ENCODE results near the gene SYTL1.
"Not testable (repeated sequence)": the region's sequence is repeated elsewhere in the genome, so short reads cannot be mapped to it uniquely, and the experiment has no call there.

Gene SYTL1

GRCh38 chr1:27384797-27385196, 43.0 kb downstream of the SYTL1 start:
- DNase-seq = not testable (repeated sequence)

DNA sequence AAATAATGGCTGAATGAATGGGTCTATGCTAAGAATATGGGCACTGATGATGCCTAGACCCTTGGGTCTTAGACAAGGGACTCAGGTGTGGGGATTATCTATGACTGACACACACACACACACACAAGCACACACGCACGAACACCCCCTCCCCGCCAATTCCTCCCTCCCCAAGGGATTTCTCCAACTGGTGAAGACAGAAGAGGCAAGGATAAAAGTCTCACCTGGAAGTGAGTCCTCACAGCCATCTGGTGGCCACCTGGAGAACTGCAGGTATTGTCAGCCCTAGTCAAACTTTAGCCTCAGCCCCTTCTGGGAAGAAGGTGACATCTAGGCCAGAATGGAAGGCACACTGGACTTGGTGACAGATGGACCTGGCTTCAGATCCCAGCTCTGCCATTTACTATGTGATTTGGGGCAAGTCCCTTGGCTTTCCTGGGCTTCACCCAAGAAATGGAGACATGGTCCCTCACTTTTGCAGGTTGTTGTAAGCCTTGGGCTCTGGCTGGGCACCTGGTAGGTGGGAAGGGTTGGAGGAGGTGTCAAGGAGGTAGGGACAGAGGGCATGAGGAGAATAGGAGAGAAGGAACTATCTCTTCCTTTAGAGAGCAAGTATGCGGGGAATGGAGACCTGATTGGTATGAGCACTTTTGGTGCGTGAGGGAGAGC, 46.6 kb downstream of the SYTL1 start:
- DNase-seq = peak; percentile 16 to 24

DNA sequence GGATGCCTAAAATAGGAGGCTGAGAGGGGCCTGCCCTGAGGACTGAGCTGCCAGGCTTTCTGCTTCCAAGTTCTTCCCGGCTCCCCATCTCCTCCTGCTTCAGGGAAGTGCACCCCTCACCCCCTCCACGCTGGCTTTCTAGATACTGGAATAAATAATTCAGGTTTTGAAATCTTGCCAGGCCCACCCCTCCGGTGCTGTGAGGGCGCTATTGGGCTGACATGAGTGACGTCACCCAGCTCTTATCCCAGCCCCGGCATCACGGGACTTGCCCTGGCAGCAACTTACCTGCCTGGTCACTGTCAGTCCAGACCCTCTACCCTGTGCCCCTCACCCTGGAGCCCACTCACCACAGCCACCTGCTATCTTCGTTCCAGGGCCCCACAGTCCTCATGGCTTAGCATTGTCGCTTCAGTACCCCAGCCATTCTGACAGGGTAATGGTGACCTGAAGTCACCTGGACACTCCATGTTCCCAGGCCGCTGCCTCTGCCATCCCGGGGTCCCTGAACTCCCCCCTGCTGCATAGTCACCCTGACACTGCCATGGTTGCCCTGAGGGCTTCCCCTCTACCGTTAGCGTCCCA, 49.8 kb downstream of the SYTL1 start:
- DNase-seq = no peak

DNA sequence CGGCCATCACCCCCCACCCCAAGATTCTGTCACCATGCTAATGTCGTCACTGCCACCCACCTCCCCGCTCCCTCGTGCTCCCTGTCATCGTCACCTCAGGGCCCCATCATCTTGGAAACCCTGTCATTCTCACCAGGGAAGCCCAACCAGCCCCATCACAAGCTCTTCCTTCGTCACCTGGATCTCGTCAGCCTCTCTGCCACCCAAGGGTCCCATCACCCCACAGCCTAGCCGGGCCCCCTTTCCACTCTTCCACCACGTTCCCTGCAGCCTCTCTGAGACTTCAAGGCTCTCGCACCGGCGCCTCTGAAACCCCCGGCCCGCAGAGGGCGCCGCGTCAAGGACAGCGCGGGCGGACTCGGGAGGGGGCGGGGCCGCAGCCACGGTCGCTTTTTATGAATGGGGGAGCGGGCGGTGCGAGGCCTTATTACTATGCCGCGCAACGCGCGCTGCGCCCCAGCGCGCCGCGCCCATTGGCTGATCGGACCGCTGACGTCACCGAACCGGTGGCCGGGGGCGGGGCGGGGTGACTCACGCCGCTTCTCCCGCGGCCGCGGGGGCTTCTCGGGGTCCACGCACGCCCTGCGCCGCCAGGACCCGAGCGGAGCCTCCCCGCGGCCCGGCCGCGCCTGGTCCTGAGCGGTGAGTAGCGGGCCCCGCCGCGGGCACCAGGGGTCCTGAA, 50.4 kb downstream of the SYTL1 start, which contains the start of gene GPR3:
Gene GPR3, plus strand, starts transcription at position 527 of the 682 bp plus-strand sequence. CDS start 1,177 bp downstream, outside the sequence.
- peak; percentile 88 to 92 for DNase-seq

DNA sequence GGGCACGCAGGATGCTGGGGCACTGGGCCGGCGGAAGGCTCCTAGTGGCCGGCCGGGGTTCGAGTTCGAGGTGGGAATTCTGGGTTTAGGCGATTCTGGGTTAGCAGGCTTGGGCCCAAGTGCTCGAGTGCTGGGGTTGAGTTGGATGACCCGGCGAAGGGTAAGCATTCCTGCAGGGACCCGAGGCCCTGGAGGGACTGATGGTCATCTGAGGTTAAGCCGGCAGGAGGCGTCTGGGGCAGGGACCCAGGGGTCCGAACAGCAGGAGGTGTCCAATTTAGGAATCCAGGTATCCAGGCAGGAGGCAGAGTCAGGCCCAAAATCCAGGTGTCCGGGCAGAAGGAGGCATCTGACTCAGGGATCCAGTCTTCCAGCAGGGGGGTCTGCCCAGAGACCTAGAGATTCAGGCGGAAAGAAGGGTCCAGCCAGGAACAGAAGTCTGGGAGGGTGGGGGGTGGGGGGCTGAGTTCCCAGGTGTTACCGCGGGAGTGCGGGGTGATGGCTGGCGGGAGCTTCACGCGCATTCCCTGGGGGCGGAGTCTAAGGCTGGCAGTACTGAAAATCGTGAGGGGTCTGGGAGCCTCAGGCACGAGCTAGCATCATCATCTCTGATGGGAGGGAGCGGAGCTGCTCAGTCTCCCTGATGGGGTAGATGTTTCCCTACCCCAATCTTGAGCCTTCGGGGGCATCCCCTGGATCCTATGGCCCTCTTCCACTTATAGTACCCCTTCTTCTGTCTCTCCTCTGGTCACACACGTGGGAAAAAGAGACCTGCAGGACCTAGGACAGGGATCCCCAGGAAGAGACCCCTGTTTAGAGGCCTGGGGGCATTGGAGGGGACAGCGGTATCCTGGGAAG, 51.2 kb downstream of the SYTL1 start:
- DNase-seq = no peak

DNA sequence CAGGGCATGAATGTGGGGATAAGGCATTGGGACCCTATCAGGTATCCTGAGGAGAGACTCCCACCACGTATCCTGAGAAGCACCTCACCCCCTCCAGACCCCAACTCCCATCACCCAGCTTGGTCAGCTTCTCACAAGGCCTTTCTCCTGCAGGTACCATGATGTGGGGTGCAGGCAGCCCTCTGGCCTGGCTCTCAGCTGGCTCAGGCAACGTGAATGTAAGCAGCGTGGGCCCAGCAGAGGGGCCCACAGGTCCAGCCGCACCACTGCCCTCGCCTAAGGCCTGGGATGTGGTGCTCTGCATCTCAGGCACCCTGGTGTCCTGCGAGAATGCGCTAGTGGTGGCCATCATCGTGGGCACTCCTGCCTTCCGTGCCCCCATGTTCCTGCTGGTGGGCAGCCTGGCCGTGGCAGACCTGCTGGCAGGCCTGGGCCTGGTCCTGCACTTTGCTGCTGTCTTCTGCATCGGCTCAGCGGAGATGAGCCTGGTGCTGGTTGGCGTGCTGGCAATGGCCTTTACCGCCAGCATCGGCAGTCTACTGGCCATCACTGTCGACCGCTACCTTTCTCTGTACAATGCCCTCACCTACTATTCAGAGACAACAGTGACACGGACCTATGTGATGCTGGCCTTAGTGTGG, 51.9 kb downstream of the SYTL1 start:
- DNase-seq = no peak

DNA sequence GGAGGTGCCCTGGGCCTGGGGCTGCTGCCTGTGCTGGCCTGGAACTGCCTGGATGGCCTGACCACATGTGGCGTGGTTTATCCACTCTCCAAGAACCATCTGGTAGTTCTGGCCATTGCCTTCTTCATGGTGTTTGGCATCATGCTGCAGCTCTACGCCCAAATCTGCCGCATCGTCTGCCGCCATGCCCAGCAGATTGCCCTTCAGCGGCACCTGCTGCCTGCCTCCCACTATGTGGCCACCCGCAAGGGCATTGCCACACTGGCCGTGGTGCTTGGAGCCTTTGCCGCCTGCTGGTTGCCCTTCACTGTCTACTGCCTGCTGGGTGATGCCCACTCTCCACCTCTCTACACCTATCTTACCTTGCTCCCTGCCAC, 52.4 kb downstream of the SYTL1 start:
- DNase-seq = no peak

- DNase-seq = no peak
Measured at GRCh38 chr1:27394925-27395324, 53.1 kb downstream of the SYTL1 start.

DNA sequence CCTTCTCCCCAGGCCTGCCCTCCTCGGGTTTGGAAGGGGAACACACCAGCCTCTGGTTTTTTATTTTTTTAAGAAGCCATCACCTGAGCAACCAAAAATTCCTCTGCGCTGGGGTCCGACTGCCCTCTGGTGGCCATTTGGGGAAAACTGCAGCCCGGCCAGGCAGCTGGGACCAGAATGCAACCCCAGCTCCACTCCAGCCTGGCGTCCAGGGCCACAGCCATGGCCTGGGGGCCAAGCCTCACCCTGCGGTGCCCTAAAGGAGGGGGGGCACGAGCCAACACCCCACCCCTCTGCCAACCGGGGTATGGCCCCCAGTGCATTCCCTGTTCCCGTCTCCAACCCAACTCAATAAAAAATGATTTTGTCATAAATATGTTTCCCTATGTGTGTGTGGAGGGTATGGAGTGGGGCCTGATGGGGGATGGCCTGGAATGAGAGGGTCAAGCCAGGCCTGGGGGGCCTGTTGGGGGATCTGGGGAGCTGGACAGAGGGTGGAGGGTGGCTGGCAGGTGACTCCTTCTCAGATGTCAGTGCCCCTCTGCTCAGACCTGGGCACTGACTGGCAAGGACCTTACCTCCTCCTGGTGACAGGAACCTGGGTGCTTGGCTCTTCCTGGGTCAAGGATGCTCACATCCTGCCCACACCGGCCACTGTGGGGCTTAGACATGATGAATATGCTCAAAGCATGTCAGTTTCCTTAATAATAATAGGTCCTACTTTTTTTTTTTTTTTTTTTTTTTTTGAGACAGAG, 53.8 kb downstream of the SYTL1 start:
- peak; percentile 63 to 82 for DNase-seq

DNA sequence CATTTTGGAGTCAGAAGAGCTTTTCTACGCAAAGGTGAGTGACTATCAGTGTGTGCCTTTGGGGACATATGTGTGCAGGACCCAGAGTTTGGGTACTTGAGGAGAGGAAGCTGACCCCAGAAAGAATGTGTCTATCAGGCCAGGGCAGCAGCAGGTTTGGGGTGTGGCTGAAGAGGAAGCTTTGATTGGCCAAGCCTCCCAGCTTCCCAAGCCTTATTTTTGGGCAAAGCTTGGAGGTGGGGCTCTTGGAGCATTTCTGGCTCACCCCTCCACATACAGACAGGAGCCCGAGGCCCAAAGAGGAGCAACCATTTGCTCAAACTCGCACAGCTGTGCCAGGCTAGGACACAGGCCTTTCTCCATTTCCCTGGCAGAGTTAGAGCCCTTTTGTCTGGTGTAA, 55.3 kb downstream of the SYTL1 start:
- no peak for DNase-seq

DNA sequence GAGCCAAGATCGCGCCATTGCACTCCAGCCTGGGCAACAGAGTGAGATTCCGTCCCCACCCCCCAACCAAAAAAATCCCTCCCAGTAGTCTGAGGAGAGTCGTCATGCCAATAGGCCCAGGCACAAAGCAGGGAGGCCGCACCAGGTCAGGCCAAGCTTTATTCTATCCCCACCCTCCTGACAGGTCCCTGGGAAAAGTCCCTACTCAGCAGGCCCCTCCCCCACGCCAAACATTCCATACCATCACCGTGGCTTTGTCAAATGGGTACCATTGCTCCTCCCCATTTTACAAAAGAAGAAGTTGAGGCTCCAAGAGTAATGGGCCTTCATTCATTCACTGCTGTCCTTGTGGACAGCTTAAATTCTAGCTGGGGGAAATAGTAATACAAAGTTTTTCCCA, 55.9 kb downstream of the SYTL1 start:
- no peak for DNase-seq

- no peak for DNase-seq
Measured at GRCh38 chr1:27398405-27399149, 56.8 kb downstream of the SYTL1 start.

DNA sequence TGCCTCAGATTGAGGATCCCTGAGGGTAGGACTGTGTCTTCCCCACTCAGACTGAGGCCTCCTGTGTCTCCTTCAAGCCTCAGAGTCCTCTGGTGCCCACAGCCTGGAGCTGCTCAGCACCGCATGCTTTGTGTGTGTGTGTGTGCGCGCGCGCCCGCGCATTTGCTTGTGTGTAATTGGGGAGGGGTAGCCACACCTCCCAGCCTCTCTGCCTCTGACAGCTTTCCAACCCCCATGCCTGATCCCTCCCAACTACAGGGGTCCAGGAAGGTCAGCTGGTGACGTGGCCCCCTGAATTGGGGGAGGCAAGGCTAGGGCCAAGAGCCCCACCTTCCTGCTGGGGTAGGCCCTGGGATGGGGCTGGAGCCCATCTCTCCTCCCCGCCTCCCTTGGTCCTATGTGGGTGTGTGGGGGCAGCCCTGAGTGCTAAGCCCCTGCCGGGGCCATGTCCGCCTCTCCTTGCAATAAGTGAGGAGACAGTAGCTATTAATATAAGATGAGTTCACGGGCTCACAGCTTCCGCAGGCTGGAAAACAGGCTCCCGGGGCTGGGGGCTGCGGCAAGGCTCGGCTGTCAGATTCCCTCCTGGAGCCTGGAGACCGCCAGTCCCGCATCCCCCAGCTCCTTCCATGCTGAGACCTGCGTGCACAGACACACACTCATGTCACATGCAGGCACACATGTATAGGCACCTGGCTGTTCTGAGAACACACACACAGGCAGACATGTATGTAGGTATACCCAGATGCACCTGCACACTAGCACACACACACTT, 57.6 kb downstream of the SYTL1 start:
- DNase-seq = no peak

DNA sequence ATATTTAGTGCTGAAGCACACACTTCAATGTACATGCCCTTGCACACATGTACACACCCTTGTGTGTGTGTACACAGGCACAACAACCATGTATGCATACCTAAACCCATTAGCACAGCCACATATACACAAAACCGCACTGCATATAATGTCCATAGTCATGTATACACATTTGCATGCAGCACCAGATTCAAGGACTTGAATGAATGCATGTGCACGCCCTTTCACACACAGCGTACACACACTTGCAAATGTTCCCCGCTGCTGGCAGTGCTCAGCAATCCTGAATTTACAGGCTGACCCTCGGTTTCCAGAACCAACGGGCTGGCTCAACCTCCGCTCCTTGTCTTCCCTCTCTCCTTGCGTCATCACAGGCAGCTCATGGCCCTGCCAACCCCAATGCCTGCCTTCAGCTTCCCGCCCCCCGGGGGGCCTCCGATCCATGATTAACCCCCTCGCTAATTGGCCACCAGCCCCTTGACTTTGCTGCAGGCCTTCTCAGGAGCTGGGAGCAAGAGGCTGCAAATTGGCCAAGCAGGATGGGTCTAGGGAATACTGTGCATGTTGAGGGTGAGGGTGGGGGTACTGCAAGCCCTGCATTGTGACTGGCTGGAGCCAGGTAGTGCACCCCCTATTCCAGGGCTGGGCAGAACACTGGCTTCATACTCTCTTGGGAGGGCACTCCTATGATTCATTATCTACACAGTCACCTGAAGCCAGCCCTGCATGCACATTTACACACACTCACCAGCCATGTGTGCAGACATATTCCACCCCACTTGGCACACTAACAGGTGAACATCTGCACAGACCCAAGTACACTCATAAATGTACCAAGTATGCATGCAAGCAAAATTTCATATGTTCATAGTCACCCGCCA, 58.5 kb downstream of the SYTL1 start:
- no peak for DNase-seq

- no peak for DNase-seq
Measured at GRCh38 chr1:27400963-27401341, 59.1 kb downstream of the SYTL1 start.

DNA sequence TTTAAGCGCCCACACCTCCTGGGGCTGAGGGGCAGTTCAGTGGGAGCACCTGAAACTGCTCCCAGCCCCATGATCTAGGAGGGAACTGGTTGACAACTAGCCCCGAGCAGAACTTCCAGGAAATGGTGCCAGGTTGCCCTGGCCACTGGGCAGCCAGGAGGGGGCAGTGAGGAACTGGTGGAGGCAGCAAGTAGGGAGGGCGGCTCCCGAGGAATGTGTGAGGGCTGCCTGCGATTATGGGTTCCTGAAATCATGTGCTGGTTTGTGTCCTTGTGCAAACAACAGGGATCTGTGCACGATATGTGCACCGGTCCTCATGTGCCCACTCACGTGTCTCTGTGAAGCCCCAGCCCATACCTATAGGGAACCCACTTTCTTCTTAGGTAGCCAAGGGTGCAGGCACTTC, 60.5 kb downstream of the SYTL1 start:
- peak; percentile 7 to 17 for DNase-seq

- DNase-seq = peak; percentile 32 to 47
Measured at GRCh38 chr1:27403065-27403726, 61.4 kb downstream of the SYTL1 start.
